Colonic mucosa (tissue), 4 donors: ENCODE data around the gene CLDN6. TPM values are rescaled to one million over a fixed set of nuclear protein-coding genes. Genes with fewer than 3 reads are reported as not detected.

Source experiments
- DNase-seq: peaks from one replicate; pipeline ENCODE4 v3.0.0-alpha.2; 2020
- H3K27ac ChIP-seq: fragments of 200-600 bp; one replicate; pipeline ENCODE4 v1.8.0; 2021
- H3K27me3 ChIP-seq: fragments of 200-600 bp; one replicate; pipeline ENCODE4 v1.8.0; 2021
- H3K36me3 ChIP-seq: fragments of 200-600 bp; one replicate; pipeline ENCODE4 v1.8.0; 2021
- H3K4me1 ChIP-seq: fragments of 200-600 bp; one replicate; pipeline ENCODE4 v1.8.0; 2021; ENCODE audit warnings: mild to moderate bottlenecking
- H3K4me3 ChIP-seq: fragments of 200-600 bp; one replicate; pipeline ENCODE4 v1.8.0; 2021
- H3K9ac ChIP-seq, 2 donors: one replicate each; pipeline ENCODE4 v1.7.0; 2013; ENCODE audit warnings: control low read depth in 2 of 2, low read depth in 2 of 2, low read length in 2 of 2
- H3K9me3 ChIP-seq: fragments of 200-600 bp; one replicate; pipeline ENCODE4 v1.8.0; 2021
- CTCF ChIP-seq: fragments of 200-600 bp; IDR thresholded peaks from one replicate; pipeline ENCODE4 v1.8.0; 2022; ENCODE audit warnings: antibody characterized with exemption, mild to moderate bottlenecking
- intact Hi-C: fragments of 100-400 bp; cut with DNase I; formaldehyde crosslinking; loops from one replicate; pipeline ENCODE4 v1.14.1; 2022
- total RNA-seq, 2 donors: library from RNA; stranded (reverse); fragmentation: NEBNext Ultra II Directional in 1 of 2; extraction: Animal tissue kit (Norgen Biotek cat#: 25700) in 1 of 2; gene quantifications; one replicate each; pipeline ENCODE4 v1.2.1, GENCODE V29; 2021
- donor health status: healthy.
- donor health status: DM: no; HTN: no; CAD: no.
- donor health status: DM: no; HTN: no; CAD: no.

CLDN6 gene
- total RNA-seq, 2 donors from 2014 or later: 1.2 TPM; not detected in 1

- H3K9me3 ChIP-seq: no peaks in the 10 kb centered on the region
- no peaks in the 10 kb centered on the region for H3K4me1 ChIP-seq
- no peak overlapping the region for H3K4me3 ChIP-seq
- intact Hi-C loops: no loop called here
- peaks cover 23% of the 10 kb centered on the region for H3K27me3 ChIP-seq
- no peaks in the 10 kb centered on the region for H3K36me3 ChIP-seq
- no peak overlapping the region for H3K9ac ChIP-seq
- H3K27ac ChIP-seq: no peak overlapping the region
- TF ChIP-seq CTCF: no peak
- no peak for DNase-seq
These were observed 33.5 kb upstream of the CLDN6 start for GRCh38 chr16:3051494-3051893.

GRCh38 chr16:3051009-3051408 lies 33.0 kb upstream of the CLDN6 start:
- Histone ChIP-seq H3K27me3 (peaks cover 28% of the 10 kb centered on the region), H3K27ac (no peak overlapping the region), H3K9ac (no peak overlapping the region), H3K4me1 (peaks cover 3% of the 10 kb centered on the region), H3K4me3 (no peak overlapping the region), H3K9me3 (no peaks in the 10 kb centered on the region), H3K36me3 (no peaks in the 10 kb centered on the region)
- no peak for TF ChIP-seq CTCF
- no peak for DNase-seq
- intact Hi-C loops: no loop called here

DNA sequence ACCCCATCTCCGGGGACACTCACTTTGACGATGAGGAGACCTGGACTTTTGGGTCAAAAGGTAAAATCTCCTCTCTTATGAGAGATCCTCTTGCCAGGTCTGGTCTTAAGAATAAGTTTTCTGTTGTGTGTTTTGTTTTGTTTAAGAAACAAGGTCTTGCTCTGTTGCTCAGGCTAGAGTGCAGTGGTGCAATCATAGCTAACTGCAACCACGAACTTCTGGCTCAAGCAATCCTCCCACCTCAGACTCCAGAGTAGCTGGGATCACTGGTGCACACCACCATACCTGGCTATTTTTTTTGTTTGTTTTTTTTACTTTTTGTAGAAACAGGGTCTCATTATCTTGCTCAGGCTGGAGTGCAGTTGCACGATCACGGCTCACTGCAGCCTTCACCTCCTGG lies 32.5 kb upstream of the CLDN6 start:
- peaks cover 33% of the 10 kb centered on the region for H3K27me3 ChIP-seq
- no peak overlapping the region for H3K27ac ChIP-seq
- intact Hi-C loops: no loop called here
- no peaks in the 10 kb centered on the region for H3K36me3 ChIP-seq
- H3K4me3 ChIP-seq: no peak overlapping the region
- no peaks in the 10 kb centered on the region for H3K9me3 ChIP-seq
- peaks cover 8% of the 10 kb centered on the region for H3K4me1 ChIP-seq
- no peak for DNase-seq
- H3K9ac ChIP-seq: no peak overlapping the region
- TF ChIP-seq CTCF: no peak

- intact Hi-C loops: no loop called here
- H3K4me3 ChIP-seq: no peak overlapping the region
- no peaks in the 10 kb centered on the region for H3K36me3 ChIP-seq
- no peak overlapping the region for H3K9ac ChIP-seq
- peaks cover 38% of the 10 kb centered on the region for H3K27me3 ChIP-seq
- no peaks in the 10 kb centered on the region for H3K9me3 ChIP-seq
- TF ChIP-seq CTCF: no peak
- H3K27ac ChIP-seq: no peak overlapping the region
- peaks cover 8% of the 10 kb centered on the region for H3K4me1 ChIP-seq
- DNase-seq: no peak
These were observed 32.0 kb upstream of the CLDN6 start for GRCh38 chr16:3049921-3050481.

- Histone ChIP-seq H3K4me1 (peaks cover 8% of the 10 kb centered on the region), H3K4me3 (no peak overlapping the region), H3K9me3 (no peaks in the 10 kb centered on the region), H3K27ac (no peak overlapping the region), H3K9ac (no peak overlapping the region), H3K36me3 (no peaks in the 10 kb centered on the region), H3K27me3 (peaks cover 49% of the 10 kb centered on the region)
- no peak for TF ChIP-seq CTCF
- intact Hi-C loops: no loop called here
- no peak for DNase-seq
These were observed 29.4 kb upstream of the CLDN6 start for GRCh38 chr16:3047387-3047720.
